Left colon (tissue), 2 donors: ENCODE data around the gene RAB9A. TPM values are rescaled to one million over a fixed set of nuclear protein-coding genes. Genes with fewer than 3 reads are reported as not detected.
A peak's percentile ranks its signal among the peaks of the same experiment; 100 is the strongest.
"Not testable (repeated sequence)": the region's sequence is repeated elsewhere in the genome, so short reads cannot be mapped to it uniquely, and the experiment has no call there.

Experiments
- ATAC-seq: fragments of 200-7000 bp; cut with Tn5 transposase; one replicate; pipeline ENCODE4 v1.9.1; 2020; ENCODE audit warnings: mild to moderate bottlenecking, moderate library complexity
- DNase-seq, 2 donors: peaks; one replicate each; pipeline ENCODE4 v3.0.0-alpha.2; 2020
- intact Hi-C, 2 donors: fragments of 100-400 bp; cut with DNase I in 1 of 2; cut with micrococcal nuclease in 1 of 2; formaldehyde crosslinking; loops; one replicate each; pipeline versions ENCODE4 v1.11.2 to v1.14.0; 2022; cut with DNase I, micrococcal nuclease
- total RNA-seq, 2 donors: library from RNA; stranded (reverse); fragmentation: NEBNext Ultra II Directional; extraction: Animal tissue kit (Norgen Biotek cat#: 25700); gene quantifications; one replicate each; pipeline ENCODE4 v1.2.1, GENCODE V29; 2021
- donor health status: DM: no; HTN: no; CAD: no.
- donor health status: DM: yes; HTN: yes; CAD: no.

Gene RAB9A
- total RNA-seq, 2 donors from 2014 or later = 28.0 to 70.6 TPM

DNA sequence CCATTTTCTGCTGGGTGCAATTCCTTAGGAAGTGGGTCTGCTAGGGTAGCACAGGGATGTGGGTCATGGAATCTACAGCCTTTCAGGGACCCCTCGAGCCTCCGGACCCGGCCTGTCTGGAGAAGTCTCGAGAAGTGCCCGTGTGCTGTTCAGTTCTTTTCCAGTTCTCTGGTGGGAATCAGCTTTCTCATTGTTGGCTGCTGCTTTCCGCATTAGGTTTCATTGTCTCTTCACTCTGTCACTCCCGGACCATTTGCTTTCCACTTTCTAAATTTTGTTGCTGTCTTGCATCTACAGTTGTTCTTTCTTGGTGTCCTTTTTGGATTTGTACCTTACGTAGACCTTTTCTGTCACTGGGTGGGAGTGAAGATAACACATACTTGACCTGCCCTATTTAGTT lies 6.1 kb downstream of the RAB9A start:
- intact Hi-C loops = no loop called here
- DNase-seq = no peak
- no peak for ATAC-seq

DNA sequence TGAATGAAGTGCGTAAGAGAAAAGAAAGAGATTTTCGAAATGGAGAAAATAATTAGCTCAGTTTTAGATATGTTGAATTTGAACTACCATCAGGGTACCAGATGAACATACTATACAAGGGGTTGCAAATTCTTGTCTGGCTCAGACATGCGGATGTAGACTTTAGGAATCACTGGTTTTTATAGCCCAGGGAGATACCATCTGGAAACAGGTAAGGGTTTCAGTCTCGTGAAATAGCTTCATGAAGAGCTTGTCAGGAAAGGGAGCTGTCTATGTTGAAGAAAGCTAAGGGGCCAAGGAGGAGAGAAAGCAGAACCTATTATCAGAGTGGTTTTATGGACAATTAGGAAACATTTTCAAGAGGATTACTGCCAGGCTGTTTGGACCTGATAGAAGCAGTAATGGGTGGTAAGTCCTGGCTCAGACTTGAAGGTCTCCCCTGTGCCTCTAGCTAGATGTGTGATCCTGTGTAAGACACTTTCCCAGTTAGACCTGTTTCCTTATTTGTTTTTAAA lies 6.7 kb downstream of the RAB9A start:
- intact Hi-C loops = no loop called here
- ATAC-seq (peak; percentile 34), DNase-seq (no peak)

DNA sequence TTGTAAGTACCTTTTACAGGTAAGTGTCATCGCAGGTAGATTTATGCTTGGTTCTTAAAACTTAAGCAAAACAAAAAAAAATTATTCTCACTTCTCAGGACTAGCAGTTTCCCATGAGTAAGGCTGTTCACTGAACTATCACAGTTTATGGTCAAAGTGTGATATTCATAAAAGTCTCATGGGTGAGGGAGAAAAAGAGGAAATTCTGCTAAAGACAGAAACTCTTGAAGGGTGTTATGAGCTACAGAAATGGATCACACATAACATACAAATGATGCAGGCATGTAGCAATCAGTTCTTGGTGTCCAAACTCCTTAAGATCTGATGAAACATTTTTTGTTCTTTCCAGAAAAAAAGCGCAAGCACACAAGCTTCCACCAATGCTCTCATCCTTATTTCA lies 8.5 kb downstream of the RAB9A start:
- DNase-seq = no peak
- intact Hi-C loops = no loop called here
- no peak for ATAC-seq

DNA sequence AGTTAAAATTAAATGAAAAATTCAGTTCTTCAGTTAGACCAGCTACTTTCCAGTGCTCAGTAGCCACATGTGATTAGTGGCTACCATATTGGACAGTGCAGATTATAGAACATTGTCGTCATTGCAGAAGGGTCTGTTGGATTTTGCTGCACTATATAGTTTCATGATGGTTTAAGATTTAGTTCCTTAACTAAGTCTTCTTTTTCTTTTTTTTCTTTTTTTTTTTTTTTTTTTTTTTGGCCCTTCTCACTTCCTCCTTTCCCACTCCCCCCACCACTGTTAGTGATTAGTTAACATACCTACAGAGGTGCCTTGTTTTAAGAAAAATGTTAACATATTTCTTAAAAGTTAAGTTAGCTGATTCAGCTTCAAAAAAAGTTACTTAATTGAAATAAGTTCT lies 9.0 kb downstream of the RAB9A start:
- ATAC-seq = no peak
- intact Hi-C loops = no loop called here
- DNase-seq = no peak

DNA sequence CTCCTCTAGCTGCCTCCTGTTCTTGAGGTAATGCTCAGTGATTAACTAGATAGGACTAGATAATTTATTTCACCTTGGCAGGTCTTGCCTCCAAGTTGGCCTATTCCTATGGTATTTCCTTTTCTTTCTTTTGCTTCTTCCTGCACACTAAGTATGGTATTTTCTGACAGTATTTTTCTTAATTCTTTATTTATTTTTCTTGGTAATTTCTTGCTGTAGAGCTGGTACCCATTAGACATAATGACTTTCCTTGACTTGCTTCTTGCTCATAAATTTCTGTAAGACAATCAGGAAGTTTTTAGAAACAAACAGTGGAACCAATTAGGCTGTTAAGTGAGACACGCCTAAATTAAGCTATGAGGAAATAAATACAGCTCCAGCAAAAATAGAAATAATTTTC lies 9.5 kb downstream of the RAB9A start:
- DNase-seq (no peak), ATAC-seq (peak; percentile 55)
- intact Hi-C loops = no loop called here

DNA sequence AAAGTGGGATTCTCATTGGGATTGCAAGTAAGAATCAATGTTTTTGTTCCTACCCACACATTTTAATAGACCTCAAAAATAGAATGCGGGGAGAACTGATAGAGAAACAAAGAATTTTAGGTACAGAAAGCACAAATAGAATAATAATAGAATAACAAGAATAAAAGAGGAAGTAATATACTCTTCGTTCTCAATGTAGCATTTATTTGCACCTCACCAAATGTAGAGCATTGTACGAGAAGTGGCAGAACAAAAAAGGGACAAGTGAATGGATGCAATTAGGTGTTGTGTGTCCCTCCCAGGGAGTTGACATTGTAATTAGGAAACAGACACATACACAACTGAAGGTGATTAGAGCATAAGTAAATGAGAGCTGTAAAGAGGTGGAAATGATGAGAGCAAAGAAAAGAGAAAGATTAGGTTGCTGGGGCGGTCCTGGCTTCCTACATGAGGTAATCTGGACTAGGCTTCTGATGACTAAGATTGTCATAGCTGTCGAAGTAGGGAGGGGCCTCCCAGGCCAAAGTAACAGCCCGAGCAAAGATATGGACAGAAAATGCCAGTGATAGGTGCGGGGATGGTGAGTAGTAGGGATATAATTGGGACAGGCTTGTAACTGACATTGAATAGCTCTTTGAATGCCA lies 10.4 kb downstream of the RAB9A start:
- intact Hi-C loops = no loop called here
- ATAC-seq (peak; percentile 91), DNase-seq (peak; percentile 43 to 54)

DNA sequence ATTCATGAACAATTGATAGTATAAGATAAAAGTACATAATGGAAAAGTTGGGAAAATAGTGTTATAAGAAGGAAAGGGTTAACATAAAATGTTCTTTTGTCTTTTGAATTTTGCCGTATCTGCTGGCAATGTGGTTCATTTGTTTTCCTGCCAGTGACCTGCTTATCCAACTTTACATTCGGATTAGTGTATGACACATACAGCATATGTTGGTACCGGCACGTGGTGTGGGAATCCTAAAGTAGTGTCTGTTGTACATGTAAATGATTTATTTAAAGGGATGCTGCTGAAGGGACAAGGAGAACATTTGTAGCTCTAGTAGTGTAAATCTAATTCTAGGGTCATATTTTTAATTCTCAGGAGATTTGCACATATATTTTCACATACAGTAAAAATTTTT lies 11.5 kb downstream of the RAB9A start:
- ATAC-seq (no peak), DNase-seq (no peak)
- intact Hi-C loops = no loop called here

DNA sequence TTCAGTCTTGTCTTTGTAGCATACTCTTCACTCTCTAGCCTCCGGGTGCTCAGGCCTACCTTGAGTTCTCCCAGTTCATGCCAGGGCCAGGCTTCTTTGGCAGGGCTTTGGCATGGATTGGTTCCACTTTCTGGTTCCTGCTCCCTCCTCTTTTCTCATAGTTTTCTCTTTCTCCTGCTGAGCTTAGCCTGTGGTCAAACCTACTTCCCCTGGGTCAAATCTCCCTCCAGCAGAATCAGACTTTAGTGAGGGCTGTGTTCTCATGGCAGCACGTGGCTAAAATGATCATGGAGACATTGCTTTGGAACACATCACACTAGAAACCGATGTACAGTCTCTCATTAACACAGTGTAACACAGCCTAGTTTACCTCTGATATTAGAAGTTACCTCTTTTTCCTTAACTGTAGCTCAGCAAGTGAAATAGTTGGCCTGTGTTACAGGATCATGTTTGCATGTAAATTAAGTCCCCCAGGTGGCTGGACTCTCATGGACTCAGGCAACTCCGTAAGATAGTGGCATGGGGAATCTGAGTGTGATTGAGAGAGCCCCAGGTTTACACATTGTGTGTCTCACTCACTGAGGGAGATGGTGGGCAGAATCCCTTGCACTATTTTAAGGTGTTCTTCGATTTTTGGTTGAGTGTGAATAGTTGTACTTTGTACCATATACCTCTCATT lies 13.3 kb downstream of the RAB9A start:
- intact Hi-C loops = no loop called here
- ATAC-seq (no peak), DNase-seq (no peak)

DNA sequence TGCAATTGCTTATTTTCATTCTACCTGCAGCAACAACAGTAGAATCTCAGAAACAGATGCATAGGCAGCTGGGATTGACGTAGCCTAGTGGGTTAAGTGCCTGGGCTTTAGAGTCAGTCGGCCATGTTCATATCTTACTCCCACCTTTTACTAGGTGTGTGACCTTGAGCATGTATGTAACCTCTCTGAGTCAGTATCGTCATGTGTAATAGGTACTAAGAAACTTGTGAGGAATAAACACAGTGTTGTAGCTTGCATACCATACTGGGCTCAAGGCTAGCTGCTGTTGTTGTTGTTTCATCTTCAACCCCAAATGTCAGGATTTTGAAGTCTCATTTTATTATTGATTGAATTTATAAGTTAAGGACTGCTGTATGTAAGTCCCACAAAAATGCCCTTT lies 14.2 kb downstream of the RAB9A start:
- no peak for ATAC-seq
- DNase-seq = no peak
- intact Hi-C loops = no loop called here

DNA sequence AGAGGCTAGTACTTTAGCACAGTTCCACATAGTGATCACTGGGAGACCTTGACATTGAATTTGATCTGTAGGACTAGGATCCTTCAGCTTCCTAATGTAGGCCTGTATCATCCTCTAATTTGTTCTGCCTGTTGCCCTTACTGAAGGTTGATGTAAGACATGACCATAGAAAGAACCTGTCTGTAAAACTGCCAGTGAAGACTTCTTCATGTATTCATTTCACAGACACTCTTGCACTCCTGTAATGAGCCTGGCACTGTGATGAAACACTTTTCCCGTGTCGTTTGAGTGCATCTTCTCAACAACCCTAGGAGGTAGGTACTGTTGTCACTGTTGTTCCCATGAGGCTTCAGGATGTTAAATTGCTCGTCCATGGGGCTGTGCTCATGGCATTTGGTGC lies 14.7 kb downstream of the RAB9A start:
- ATAC-seq (no peak), DNase-seq (no peak)
- intact Hi-C loops = no loop called here

DNA sequence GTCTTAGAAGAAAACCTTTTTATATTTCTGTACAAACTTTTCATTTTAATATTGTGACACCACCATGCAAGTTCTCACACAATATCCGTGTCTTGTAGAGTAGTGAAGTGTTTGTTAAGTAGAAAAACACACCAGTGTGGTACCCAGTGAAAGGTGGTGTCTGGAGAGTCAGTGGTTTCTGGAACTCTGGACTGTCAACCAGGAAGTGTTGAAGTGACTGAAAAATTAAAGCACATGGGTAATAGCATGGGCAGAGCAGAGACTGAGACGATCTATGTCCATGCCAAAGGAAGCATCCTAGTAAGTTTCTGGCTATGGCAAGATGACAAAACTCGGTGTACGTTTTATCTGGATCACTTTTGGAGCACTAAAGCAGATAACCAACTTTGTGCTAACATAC lies 22.2 kb downstream of the RAB9A start:
- DNase-seq = no peak
- peak; percentile 54 for ATAC-seq

DNA sequence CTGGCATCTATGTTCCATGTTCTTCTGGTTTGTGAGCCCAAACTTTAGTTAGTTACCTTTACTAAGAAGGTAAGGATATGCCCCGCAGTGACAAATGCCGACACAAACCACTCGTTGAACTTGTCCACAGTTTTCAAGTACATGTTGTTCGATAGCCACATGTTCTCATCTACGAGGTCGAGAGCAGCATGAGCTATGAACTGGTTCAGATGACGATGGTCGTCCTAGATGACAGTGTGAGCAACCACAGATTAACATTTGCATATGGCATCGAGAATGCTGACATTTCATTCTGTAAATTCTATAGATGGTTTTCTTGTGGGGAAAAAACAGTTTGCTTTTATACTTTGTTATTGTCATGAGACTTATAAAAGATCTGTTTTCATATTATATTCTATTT lies 27.5 kb downstream of the RAB9A start:
- DNase-seq = no peak
- intact Hi-C loops = no loop called here
- ATAC-seq = no peak

More for the DNA sequence above, 22.2 kb downstream of the RAB9A start:
- intact Hi-C loops = no loop called here

DNA sequence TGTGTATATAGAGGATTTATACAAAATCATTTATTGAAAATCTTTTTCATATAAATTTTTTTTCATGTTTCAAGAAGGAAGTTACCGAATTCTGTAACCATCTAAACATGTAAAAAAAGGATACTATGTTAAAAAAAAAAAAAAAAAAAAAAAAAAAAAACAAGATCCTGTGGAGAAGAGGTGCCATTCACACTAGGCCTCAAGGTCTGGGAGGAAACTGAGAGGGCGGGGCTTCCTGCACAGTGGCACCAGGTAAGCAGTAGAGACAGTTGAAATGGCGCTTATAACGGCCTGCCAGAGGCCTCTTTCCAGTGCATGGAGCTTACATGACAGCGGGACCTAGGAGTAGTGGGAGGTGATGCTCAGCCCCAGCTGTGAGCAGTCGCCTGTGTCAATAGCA lies 28.0 kb downstream of the RAB9A start:
- ATAC-seq = peak; percentile 31
- intact Hi-C loops = no loop called here
- no peak for DNase-seq

DNA sequence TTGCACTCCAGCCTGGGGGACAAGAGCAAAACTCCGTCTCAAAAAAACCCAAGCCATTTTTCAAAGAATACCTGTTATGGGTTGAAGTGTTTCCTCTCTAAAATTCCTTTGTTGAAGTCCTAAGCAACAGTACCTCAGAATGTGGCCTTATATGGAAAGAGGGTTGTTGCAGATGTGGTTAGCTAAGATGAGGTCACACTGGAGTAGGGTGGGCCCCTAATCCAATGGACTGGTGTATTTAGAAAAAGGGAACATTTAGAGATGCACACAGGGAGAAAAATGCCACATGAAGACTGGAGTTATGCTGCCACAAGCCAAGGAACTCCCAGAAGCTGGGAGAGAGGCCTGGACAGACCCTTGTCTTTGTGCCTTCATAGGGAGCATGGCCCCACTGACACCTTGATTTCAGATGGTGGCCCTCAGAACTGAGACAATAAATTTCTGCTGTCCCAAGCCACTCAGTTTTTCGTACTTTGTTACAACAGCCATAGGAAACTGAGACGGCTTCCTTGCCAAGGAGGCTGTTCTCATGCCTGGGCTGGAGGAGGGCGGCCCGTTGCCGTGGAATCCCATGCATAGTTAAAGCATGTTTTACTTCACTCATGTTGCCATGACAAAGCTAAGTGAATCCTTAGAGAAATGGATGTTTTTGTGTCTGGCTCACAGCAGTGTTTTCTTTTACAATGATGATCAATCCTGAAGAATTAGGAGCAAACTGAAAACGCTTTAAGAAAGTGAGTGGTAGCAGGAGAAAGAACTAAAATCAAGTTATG lies 29.0 kb downstream of the RAB9A start:
- intact Hi-C loops = no loop called here
- ATAC-seq (no peak), DNase-seq (no peak)

DNA sequence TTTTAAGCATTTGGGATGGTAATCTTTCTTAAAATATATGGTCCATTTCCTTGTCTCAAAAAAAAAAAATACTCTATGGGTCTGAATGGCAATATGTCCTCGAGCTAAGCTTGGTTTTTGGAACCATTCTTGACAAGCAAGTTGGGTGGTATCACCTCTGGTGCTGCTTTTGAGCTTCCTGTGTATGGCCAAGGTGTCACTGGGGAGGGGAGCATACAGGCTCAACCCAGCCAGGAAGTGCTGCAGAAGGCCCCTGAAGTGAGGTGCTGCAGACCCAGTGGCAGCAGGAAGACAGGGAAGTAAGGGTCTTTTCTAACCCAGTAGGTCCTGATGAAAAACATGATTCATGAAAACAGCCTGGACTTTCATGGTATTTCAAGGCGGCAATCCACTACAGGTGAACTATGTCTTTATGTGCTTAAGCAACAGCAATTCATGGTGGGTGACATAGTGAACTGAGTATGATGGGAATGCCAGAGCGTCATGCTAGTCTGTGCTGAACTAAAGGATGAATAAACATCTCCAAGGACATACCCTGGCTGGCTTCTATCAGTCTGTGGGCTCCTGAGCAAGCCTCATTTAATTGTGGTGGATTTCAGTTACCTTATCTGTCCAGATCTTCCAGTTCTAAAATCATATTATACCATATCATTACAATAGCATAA lies 30.4 kb downstream of the RAB9A start:
- DNase-seq (no peak), ATAC-seq (no peak)
- intact Hi-C loops = no loop called here

DNA sequence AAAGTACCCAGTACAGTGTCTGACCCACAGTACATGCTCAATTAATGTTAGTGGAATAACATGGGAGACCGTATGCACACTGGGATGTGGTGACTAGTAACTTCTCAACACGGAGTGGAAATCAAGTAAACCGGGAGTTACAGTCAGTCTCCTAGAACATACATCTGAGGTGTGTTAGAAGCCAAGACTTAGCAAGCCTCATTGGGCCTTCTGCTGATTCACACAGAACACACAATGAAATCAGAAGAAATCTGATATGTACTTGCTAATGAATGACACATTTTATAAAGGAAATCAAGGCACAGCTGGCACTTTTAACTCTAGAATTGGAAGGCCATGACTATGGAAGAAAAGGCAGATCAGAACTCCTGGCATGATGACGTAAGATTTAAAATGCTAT lies 32.4 kb downstream of the RAB9A start:
- ATAC-seq (no peak), DNase-seq (no peak)
- intact Hi-C loops = no loop called here

DNA sequence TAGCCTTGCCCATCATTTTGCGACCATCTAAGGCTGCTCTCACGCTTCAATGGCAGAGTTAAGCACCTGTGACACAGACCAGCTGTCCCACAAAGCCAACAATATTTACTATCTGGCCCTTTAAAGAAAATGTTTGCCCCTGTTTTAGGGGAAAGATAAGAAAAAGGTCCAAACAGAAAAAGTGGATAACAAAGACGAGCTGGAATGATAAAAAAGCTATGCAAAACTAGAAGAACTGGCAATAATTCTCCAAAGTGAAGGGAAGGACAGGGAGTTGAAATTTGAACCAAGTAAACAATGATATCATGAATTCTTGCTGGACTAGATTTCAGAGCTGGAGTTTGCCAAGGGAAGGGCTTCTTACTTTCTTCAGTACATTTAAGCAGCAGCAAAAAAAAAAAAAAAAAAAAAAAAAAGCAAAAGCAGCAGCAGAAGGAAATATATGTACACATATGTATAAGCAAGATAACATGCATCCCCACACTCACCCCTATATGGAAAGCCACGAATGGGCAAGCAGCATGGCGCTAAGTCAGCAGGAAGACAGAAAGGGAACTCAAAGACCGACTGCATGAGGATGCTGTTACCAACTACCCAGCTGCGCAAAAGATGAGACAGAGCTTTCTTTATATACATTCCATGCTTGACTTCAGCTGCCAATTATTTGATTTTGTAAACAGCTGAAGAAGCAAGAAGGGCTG lies 33.0 kb downstream of the RAB9A start:
- peak; percentile 69 for ATAC-seq
- intact Hi-C loops = no loop called here
- no peak for DNase-seq

DNA sequence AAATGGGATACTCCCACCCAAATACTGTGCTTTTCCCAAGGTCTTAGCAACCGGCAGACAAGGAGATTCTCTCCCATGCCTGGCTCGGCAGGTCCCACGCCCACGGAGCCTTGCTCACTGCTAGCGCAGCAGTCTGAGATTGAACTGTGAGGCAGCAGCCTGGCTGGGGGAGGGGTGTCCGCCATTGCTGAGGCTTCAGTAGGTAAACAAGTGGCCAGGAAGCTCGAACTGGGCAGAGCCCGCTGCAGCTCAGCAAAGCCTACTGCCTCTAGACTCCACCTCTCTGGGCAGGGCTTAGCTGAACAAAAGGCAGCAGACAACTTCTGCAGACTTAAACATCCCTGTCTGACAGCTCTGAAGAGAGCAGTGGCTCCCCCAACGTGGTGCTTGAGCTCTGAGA lies 36.0 kb downstream of the RAB9A start:
- intact Hi-C loops, ATAC-seq, DNase-seq: not testable (repeated sequence)

DNA sequence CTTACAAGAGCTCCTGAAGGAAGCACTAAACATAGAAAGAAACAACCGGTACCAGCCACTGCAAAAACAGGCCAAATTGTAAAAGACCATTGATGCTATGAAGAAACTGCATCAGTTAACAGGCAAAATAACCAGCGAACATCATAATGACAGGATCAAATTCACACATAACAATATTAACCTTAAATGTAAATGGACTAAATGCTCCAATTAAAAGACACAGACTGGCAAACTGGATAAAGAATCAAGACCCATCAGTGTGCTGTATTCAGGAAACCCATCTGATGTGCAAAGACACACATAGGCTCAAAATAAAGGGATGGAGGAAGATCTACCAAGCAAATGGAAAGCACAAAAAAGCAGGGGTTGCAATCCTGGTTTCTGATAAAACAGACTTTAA lies 37.7 kb downstream of the RAB9A start:
- ATAC-seq, intact Hi-C loops, DNase-seq: not testable (repeated sequence)
